AG08395 (cell line): ENCODE results near the gene SOX6.

Experiments
- DNase-seq: peaks from one replicate; pipeline ENCODE4 v3.0.0; 2012; ENCODE audit warnings: mixed read lengths, low spot score

SOX6 gene

DNA sequence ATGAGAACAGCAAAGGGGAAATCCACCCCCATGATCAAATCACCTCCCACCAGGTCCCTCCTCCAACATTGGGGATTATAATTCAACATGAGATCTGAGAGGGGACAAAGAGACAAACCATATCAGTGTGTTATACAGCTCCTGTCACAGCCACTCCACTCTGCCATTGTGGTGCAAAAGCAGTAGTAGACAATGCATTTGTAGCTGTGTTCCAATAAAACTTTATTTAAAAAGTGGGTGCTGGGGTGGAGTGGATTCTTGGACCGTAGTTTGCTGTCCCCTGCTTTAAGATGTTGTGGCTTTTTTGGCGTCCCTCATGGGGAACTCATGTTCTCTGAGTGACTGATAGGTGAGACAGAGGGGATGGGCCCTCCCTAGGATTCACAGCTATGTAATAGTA, 399.1 kb downstream of the SOX6 start:
- no peak for DNase-seq

DNA sequence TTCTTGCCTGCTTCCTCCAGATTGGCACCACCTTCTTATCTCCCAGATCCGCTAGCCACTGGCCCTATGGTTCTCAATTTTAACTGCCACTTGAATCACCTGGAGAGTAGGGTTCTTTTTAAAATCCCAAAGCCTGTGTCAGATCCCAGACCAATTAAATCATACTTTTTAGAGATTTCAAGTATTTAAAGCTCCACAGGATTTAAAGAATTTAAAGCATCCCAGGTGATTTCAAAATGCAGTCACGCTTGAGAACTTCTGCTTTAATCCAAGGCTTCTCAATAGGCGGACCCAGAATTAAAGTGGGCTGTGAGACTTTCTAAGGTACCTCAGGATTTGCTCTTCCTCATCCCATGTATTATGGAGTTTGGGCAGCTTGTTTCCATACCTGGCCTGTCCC, 400.0 kb downstream of the SOX6 start:
- DNase-seq, result no peak

DNA sequence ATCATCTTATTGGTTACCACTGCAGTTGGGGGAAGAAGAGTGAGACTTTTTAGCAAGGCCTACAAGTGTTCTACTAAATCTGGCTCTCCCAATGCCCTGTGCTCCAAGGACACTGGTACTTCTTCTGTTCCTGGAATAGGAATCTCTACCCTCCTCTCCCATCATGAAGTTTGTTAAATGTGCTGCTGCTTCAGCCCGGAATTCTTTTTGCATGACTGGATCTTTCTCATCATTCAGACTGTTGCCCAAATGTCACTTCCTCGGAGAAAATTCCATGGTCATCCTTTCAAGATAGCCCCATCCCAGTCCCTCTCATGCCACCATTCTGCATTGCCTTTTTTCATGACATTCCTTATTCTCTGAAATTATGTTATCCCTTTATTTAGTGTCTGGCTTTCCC, 400.8 kb downstream of the SOX6 start:
- no peak for DNase-seq

DNA sequence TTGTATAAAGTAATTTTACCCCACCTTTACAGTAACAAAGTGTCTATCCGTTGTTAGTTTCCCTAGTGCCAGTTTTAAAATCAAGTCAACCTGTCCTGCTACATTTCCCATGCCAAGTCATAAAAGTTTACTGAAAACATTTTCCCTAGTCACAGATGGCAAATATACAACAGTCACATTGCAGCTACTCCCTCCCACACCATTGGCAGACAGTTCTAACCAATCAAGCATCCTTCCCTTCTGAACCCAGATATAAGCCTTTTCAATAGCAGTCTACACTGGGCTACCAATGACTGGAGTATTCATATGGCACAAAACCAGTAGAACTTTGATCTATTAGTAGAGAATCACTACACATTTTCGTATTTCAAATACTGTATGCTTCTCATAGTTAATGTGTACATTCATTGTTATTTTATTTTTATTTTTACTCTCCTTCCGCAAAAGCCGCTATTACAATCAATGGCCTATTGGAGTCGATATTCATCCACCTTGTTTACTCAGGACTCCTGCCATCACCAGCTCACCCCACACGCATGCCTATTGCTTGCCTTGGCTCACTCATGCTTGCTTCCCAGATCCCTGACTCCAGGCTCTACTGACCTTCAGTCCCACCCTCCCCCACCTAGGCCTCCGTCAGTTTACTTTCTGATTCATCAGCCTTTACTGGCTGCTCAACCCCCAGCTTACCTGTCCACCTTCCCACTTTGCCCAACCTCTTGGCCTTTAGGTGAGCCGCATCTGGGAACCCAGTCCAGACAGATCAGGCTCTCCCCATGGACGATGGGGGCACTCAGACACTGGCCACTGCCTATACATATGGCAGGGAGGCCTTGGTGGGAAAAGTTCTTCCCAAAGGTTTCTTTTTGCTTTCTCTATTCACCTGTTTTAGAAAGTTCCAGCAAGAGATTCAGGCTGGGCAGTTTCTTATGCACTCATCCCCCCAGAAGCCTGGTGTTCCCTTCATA, 408.4 kb downstream of the SOX6 start:
- DNase-seq, result no peak

DNA sequence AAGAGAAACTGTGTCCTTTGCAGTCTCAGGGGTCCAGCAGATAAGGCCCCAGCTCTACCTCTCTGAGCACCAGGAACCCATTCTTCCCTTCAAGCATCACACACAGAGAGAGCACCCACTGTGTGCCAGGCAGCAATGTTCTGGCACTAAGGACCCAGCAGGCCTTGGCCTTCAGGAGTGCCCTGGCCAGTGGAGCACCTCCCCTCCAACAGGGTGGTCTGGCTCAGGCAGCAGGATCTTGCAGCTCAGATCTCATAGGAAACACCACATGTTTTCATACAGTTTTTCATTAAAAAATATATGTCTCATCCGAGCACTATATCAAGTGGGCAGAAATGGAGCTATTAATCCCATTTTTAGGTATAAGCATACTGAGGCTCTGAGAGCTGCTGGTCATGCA, 410.6 kb downstream of the SOX6 start:
- no peak for DNase-seq

DNA sequence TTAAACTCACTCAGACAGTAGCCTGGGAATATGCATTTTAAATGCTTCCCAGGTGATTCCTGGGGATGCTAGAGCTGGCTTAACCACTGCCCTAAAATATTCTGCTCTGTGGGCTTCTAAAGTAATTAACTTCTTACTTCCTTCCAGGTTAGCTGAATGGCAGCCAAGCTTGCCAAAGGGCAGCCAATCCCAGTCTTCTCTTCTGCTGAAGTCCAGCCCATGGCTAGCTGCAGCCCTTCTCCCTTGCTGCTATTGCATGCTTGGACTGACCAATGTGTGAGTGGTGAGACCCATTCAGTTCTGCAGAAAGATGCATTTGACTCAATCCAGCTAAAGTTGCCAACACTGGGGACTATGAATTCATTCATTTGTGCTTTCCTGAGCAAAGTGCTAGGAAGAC, 411.9 kb downstream of the SOX6 start:
- no peak for DNase-seq

DNA sequence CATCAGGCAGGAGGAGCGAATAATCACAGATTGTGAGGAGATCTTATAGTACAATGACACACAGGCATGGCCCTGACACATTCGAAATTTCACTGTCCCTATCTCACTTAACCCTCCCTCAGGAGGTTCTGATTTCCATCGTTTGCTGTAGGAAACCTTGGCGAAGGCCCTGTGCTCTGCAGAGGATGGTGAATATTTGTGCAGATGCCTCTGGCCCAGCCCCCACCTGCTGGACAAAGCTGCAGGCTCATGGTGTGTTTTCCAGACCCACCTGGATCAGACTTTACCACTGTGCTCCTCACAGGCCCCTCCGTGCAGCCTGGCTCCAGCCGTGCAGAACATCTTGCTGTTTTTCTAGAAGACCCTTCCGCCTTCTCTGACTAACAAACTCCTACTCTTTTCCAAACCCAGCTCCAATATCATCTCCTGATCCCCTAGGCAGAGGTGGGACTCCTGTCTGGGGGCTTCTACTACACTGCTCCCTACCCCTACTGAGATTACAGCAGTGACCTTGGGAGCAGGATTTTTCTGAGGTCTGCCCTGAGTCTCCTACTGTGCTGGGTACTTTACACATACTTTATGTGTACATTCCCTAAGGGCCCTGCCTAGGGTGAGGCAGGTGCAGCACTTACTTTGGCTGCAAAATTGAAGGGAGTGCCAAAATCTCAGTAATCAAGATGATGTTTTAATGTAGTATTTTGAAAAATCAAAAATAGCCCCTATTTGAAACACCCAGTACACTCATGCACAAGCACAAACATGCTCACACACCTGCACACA, 412.7 kb downstream of the SOX6 start:
- no peak for DNase-seq

DNA sequence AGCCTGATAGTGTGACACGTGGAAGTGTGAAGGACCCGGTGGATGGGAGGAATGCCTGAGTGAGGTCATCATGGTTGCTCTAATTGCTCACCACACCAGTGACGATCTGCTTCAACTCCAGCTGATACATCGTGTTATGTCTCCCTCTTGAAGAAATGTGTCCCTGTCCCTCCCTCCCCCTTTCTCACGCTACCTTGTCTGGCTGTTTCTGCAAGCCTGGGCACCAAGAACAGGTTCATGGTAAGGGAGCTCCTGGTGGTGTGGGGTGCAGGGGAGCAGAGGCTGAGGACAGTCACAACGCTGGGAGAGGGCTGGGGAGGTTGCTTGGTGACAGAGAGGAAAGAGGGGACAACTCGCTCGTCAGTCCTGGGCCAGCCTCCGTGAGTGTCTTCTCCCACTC, 413.4 kb downstream of the SOX6 start:
- DNase-seq, result no peak

DNA sequence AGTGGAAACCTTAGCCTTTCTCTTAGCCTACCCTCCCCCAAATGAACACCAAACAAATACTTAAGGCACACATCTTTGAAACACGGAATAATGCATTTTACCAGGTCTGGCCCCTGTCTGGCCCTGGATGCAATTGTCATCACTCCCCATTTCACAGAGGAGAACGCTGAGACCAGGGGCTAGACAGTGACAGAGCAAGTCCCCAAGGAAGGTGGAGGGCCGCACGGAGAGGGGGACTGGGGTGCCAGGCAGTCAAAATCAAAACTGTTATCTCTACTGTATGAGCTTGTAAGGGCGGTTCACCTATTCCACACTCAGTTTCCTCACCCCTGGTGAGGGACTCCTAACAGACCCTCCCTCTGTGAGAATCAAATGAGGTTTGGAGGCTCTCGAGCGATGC, 414.2 kb downstream of the SOX6 start:
- no peak for DNase-seq

DNA sequence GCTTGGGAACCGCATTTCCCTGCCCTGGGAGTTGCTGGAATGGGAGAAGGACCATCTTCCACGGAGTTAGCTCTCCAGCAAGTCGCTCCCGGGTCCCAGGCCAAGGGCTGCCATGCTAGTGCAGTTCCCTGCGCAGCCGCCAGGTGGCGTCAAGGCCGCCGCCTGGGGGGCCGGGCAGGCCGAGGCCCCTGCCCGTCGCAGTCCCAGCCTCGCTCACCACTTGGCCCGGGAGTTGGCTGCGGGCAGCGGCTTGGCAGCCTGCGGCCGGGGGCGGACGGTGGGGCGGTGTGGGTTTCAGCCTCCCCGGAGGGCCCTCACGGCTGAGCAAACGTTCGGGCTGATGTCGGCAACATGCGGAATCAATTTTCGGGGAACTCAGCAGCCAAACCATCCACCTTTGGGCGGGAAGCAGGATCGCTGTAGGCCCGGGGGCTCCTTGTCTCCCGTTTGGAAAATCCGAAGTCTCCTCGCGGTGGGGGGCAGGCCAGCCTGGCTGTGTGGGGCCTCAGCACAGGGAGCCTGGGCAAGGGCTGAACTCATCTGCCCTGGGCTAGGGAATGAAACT, 415.1 kb downstream of the SOX6 start:
- peak; percentile 72 for DNase-seq

DNA sequence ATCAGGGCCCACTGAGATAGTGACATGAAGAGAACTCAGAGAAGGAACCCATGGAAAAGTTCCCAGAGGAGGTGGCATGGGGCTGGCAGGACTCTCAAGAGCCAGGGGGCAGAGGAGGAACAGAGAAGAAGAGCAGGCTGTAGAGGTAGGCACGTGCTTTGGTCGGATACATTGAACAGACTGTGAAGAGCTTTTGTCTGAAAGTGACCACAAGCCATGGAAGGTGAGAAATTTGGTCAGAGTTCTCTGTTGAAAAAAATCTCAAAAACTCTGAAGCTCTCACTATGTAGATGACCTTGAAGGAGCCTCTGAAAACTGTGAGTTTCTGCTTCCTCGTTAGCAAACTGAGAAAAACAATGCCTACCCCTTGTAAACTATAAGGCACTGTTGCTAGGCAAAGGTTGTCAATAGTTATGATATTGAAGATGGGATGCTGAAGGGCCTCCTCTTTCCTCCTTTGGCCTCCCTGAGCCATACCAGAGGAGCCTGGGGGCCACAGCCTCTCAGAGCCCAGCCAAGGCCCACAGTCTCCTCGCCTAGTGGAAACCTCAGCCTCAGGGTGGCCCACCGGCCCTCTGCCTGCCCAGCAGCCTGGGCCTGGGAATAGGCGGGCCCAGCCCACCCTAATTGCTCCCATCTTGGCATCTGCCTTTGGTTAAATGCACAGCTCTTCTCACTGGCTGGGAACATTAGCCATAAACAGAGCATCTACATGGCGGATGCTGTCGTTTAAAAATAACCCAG, 415.7 kb downstream of the SOX6 start:
- DNase-seq, result no peak

DNA sequence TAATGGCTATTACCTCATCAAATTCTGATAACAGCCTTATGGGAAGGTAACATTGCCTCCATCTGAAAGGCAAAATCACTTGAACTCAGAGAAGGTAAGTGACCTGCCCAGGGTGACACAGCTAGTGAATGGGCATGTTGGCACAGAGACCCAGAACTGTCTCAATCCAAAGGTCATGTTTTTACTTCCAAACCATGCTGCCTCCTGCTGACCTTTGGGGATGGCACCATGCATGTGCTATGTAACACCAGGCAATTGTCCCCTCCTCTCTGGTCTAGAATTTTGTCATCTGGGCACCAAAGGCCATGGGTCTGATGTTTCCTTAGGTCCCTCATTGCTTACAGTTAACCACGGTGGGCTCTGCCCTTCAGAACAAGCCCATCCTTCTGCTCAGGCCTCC, 417.4 kb downstream of the SOX6 start:
- no peak for DNase-seq

DNA sequence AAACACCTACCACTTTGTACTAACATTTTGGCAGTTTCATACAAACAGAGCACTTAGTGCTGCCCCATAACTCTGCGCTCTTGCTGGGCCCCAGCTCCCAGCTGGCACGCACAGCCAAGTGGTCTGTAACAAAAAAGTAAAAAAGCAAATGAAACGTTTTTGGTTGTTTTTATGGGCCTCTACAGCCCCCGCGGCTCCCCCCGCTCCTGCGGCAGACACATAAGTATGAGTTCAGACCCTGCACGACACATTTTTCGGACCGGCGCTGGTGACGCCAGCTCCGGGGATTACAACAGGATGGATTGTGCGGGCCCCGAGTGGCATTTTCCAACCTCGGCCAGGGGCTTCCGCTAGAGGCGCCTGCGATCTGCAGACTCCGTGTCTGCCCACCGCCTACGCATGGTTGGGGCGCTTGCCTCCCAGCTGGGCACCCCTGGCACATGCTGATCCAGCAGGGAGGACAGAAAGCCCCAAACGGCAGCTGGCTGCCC, 418.2 kb downstream of the SOX6 start:
- no peak for DNase-seq

DNA sequence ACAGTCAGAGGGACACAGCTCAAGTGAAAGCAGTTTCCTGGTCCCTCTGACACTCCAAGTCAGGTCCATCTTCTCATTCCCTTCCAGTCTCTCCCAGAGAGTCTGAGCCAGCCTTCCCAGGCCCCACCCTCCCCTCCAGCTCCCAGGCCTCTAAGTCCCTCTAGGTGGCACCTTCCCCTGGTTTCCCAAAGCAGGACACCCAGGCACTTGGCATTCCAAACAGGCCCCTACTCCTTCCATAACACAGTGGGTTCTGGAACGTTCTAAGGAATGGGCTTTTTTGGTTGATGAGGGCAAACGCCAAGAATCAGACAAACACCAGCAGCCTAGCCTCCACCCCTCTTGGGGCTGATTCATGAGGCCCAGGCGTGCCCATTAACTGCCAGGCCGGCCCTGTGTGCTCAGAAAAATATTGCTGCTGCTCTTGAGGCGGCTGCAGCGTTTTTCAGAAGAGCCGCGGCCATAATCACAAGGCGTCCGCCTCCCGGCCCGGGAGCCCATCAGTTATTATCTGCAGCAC, 418.7 kb downstream of the SOX6 start:
- DNase-seq, result no peak

DNA sequence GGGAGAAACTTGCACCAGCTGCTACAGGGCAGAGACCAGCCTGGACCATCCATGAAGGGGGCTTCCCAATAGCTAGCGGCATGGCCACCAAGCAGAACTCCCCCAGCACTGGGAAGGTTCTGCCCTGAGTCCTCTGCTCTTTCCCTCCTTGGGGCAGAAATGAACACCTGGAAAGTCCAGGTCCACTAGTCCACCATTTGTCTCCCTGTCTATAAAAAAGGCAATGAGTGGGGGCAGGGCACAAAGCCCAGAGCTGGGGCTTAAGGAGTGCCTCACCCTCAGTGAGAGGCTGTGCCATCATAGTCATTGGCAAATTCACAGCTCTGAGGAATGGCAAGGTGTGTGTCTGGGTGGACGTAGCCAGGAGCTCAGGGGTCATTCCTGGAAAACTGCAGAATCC, 420.3 kb downstream of the SOX6 start:
- no peak for DNase-seq

DNA sequence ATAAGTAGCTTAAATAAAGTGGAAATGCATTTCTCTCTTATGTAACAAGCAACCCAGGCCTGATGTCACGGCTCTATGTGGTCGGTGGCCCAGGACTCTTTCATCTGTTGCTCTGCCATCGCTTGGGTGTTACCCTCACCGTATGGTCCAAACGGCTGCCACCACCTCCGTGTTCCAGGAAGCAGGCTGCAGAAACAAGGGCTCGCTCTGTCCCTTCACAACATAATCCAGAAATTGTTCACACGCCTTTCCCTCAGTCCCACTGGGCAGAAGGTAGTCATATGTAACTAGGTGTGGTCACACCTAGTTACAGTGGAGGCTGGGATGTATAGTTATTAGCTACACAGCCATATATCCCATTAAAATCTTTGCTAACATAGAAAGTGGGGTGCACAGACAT, 421.0 kb downstream of the SOX6 start:
- DNase-seq, result no peak

DNA sequence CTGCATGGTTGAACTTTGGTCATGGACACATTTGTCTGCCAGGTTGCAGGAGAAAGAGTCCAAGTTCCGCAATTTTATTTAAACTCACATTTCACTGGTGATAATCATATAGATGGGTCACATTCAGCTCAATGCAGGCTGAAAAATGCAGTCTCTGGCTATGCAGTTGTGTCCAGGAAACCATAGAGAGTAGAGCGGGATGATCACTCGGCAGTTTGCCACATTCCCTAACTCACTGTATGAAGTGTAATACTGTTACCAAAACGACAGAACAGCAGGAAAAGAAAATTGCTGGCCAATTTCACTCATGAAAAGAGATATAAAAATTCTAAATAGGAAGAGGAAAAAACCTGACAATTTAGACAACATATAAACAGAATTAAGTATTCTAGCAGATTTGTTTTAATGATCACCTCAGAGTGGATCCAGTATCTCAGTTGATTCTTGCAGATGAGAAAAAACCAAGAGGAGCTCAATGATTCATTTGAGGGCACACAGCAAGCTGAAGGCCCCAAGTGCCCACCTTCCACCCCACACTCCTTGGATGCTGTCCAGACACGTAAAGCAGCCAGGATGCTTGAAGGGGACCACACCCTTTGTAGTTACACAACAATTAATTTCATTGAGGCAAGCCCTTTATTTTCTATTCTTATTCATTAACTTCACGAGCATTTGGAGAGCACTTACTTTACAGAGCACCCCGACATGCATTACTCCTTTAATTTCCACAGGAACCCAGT, 422.3 kb downstream of the SOX6 start:
- no peak for DNase-seq

DNA sequence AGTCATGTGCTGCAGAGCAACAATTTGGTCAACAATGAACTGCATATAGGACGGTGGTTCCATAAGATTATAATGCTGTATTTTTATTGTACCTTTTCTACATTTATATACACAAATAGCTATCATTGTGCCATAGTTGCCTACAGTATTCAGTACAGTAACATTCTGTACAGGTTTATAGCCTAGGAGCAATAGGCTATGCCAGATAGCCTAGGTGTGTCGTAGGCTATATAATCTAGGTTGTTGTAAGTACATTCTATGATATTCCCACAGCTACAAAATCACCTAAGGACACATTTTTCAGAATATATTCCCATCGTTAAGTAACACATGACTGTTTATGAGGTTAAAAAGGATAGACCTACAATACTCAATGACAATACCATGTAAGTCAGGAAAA, 423.9 kb downstream of the SOX6 start:
- no peak for DNase-seq

DNA sequence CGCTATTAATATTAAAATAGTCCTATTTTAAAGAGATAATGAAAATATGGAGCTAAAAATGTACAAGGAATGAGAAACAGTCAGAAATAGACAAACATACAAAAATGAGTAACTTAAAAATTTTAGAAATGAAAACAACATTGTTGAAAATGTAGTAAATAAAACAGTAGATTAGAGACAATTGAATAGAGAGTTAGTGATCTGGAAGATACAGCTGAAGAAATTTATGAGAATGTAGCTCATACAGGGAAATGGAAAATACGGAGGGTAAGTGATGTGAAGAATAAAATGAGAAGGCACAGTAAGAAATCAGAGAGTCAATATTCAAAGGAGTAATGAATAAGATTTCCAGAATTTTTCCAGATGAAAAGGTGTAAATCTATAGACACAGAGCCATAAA, 424.8 kb downstream of the SOX6 start:
- no peak for DNase-seq

DNA sequence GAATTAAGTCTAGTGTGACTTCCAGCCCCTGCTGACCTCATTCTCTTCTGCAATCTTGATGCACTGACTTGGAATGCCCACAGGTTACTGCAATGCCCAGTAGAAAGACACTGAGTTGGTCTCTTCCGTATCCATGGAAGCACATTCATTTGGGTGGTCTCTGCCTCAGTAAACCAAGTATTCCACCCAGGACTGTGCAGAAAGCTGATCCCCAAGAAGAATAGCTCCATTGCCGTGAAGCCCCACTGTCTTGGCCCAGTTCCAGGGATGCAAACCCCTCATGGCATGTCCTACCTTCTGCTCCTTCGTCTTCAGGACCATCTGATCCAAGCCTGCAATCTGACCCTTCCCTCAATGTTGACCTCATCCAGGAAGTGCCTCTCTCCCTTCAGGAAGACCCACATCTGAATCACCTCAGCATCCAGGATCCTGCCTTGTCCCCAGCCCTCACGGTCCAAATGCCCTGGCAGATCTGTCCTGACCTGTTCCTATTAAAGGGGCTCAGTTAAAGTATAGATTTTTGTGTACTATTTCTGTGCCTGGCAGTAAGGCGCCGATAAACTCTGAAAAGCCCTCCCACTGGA, 425.8 kb downstream of the SOX6 start:
- DNase-seq, result no peak
